IPS-11a (cell line): Measurements from ENCODE around the gene AANAT.

Source experiments
- H3K4me3 ChIP-seq: one replicate; pipeline ENCODE4 v1.5.1; 2013; ENCODE audit warnings: low read depth, low read length, control low read depth

AANAT gene

GRCh38 chr17:76467809-76468633 is 618 bp downstream of the AANAT start:
- no peak overlapping the region for H3K4me3 ChIP-seq

GRCh38 chr17:76468634-76469010 is 1.2 kb downstream of the AANAT start:
- no peak overlapping the region for H3K4me3 ChIP-seq

- H3K4me3 ChIP-seq = no peak overlapping the region
These were observed 1.9 kb downstream of the AANAT start for GRCh38 chr17:76469076-76469990.

- H3K4me3 ChIP-seq = no peak overlapping the region
These were observed 2.8 kb downstream of the AANAT start for GRCh38 chr17:76469991-76470739.

GRCh38 chr17:76471498-76472257 is 4.3 kb downstream of the AANAT start:
- no peak overlapping the region for H3K4me3 ChIP-seq

- no peak overlapping the region for H3K4me3 ChIP-seq
These were observed 4.8 kb downstream of the AANAT start for GRCh38 chr17:76472258-76472645.

- H3K4me3 ChIP-seq = no peak overlapping the region
These were observed 5.3 kb downstream of the AANAT start for GRCh38 chr17:76472726-76473125.

GRCh38 chr17:76473541-76473985 is 6.2 kb downstream of the AANAT start:
- H3K4me3 ChIP-seq = no peak overlapping the region

- no peak overlapping the region for H3K4me3 ChIP-seq
These were observed 6.8 kb downstream of the AANAT start for GRCh38 chr17:76474238-76474637.

GRCh38 chr17:76474894-76475293 is 7.5 kb downstream of the AANAT start:
- no peak overlapping the region for H3K4me3 ChIP-seq

- H3K4me3 ChIP-seq = no peak overlapping the region
These were observed 7.9 kb downstream of the AANAT start for GRCh38 chr17:76475302-76475701.

- H3K4me3 ChIP-seq = no peak overlapping the region
These were observed 9.3 kb downstream of the AANAT start for GRCh38 chr17:76476736-76477135.

- H3K4me3 ChIP-seq = no peak overlapping the region
These were observed 10.2 kb downstream of the AANAT start for GRCh38 chr17:76477576-76477975.

GRCh38 chr17:76478097-76478496 is 10.7 kb downstream of the AANAT start:
- no peak overlapping the region for H3K4me3 ChIP-seq

- no peak overlapping the region for H3K4me3 ChIP-seq
These were observed 11.5 kb downstream of the AANAT start for GRCh38 chr17:76478730-76479514.

- H3K4me3 ChIP-seq = no peak overlapping the region
These were observed 12.2 kb downstream of the AANAT start for GRCh38 chr17:76479515-76480060.

- no peak overlapping the region for H3K4me3 ChIP-seq
These were observed 13.2 kb downstream of the AANAT start for GRCh38 chr17:76480632-76481031.

GRCh38 chr17:76481071-76481655 is 13.8 kb downstream of the AANAT start:
- no peak overlapping the region for H3K4me3 ChIP-seq

- H3K4me3 ChIP-seq = no peak overlapping the region
These were observed 16.9 kb downstream of the AANAT start for GRCh38 chr17:76484228-76484725.
